Keratinocyte (primary cell): ENCODE results near the gene SUSD4. TPM values are rescaled to one million over a fixed set of nuclear protein-coding genes. Genes with fewer than 3 reads are reported as not detected.

Experiments
- DNase-seq: peaks from one replicate; pipeline ENCODE4 v3.0.0-alpha.2; 2011; ENCODE audit warnings: low read depth, missing footprints, low spot score
- FAIRE-seq: peaks from 2 replicates; lab custom pipeline; 2011; peaks lifted over from hg19 to GRCh38; lab: Jason Lieb, UNC
- H2AFZ ChIP-seq: 2 replicates; pipeline ENCODE4 v1.6.0; 2012; ENCODE audit warnings: low read length, control low read depth, inconsistent platforms; ENCODE audit not compliant: control insufficient read depth
- H3K27ac ChIP-seq: 2 replicates; pipeline ENCODE4 v1.5.1; 2011; ENCODE audit warnings: low read length; ENCODE audit not compliant: control insufficient read depth, insufficient read depth
- H3K27me3 ChIP-seq: 3 replicates; pipeline ENCODE4 v1.6.0; 2011; ENCODE audit warnings: low read length; ENCODE audit not compliant: control insufficient read depth, insufficient read depth; ENCODE audit errors: extremely low read depth
- H3K36me3 ChIP-seq, 2 experiments: 2 replicates in 1 of 2; 3 replicates in 1 of 2; pipeline ENCODE4 v1.5.1; 2011; ENCODE audit warnings: low read length in 2 of 2, mild to moderate bottlenecking in 1 of 2; ENCODE audit not compliant: control insufficient read depth in 2 of 2, insufficient read depth in 2 of 2; ENCODE audit errors: extremely low read depth in 1 of 2
- H3K4me1 ChIP-seq: 3 replicates; pipeline ENCODE4 v1.5.1; 2011; ENCODE audit warnings: low read length; ENCODE audit not compliant: control insufficient read depth, insufficient read depth; ENCODE audit errors: extremely low read depth
- H3K4me2 ChIP-seq: 3 replicates; pipeline ENCODE4 v1.6.0; 2011; ENCODE audit warnings: low read depth, low read length; ENCODE audit not compliant: control insufficient read depth, insufficient read depth; ENCODE audit errors: extremely low read depth
- H3K4me3 ChIP-seq, 3 experiments: fragments of 200-600 bp in 1 of 3; sonication (generic) in 1 of 3; 2 replicates in 2 of 3; 3 replicates in 1 of 3; pipeline ENCODE4 v1.5.1; 2011 to 2016; ENCODE audit warnings: low read length in 3 of 3, mild to moderate bottlenecking in 3 of 3, control low read depth in 2 of 3, inconsistent platforms in 1 of 3, low read depth in 1 of 3, mixed read lengths in 1 of 3, mixed run types in 1 of 3, moderate library complexity in 1 of 3; ENCODE audit not compliant: control insufficient read depth in 2 of 3, insufficient read depth in 2 of 3; ENCODE audit errors: extremely low read depth in 1 of 3
- H3K79me2 ChIP-seq: 2 replicates; pipeline ENCODE4 v1.6.0; 2012; ENCODE audit warnings: low read length; ENCODE audit not compliant: control insufficient read depth, insufficient read depth
- H3K9ac ChIP-seq: 3 replicates; pipeline ENCODE4 v1.6.0; 2011; ENCODE audit warnings: low read length; ENCODE audit not compliant: control insufficient read depth, insufficient read depth; ENCODE audit errors: extremely low read depth
- H3K9me1 ChIP-seq: 3 replicates; pipeline ENCODE4 v1.6.0; 2011; ENCODE audit warnings: low read length; ENCODE audit not compliant: control insufficient read depth, insufficient read depth; ENCODE audit errors: extremely low read depth
- H3K9me3 ChIP-seq: 2 replicates; pipeline ENCODE4 v1.5.1; 2012; ENCODE audit warnings: low read depth, low read length; ENCODE audit not compliant: control insufficient read depth
- H4K20me1 ChIP-seq: 3 replicates; pipeline ENCODE4 v1.6.0; 2011; ENCODE audit warnings: low read length; ENCODE audit not compliant: control insufficient read depth, insufficient read depth; ENCODE audit errors: extremely low read depth
- CTCF ChIP-seq, 3 experiments: IDR thresholded peaks in 1 of 3; conservative IDR thresholded peaks in 1 of 3; optimal IDR thresholded peaks in 1 of 3; 2 replicates in 2 of 3; 3 replicates in 1 of 3; pipeline versions ENCODE3 to v1.5.1; 2011; ENCODE audit warnings: low read length in 3 of 3, mild to moderate bottlenecking in 3 of 3, moderate library complexity in 2 of 3, control low read depth in 1 of 3, inconsistent platforms in 1 of 3; ENCODE audit not compliant: insufficient read depth in 2 of 3; ENCODE audit errors: extremely low read depth in 1 of 3
- EZH2 ChIP-seq: IDR thresholded peaks from one replicate; pipeline ENCODE4 v1.6.1; 2012; ENCODE audit warnings: inconsistent platforms, mild to moderate bottlenecking, low read length, moderate library complexity
- dilution Hi-C: fragments of 300-500 bp; cut with MboI; formaldehyde crosslinking; loops from one replicate; pipeline ENCODE4 v1.7.0; 2020; ENCODE audit warnings: low sequenced_read_pairs; ENCODE audit not compliant: extremely low pct_ligation_motif_present
- polyA plus RNA-seq, 5 experiments: library from polyadenylated mRNA; depleted of rRNA in 3 of 5; stranded (reverse) in 3 of 5; stranded (forward) in 1 of 5; unstranded in 1 of 5; fragments of >200 nt; gene quantifications; 1 replicate in 1 of 5; 2 replicates in 3 of 5; 3 replicates in 1 of 5; pipeline versions ENCODE4 v1.2.1 to v1.2.3, GENCODE V29; 2011 to 2012; ENCODE audit warnings: missing spikeins in 2 of 5, low read depth in 1 of 5, low replicate concordance in 1 of 5

The SUSD4 gene
- polyA plus RNA-seq, 1 donor (not counting 4 experiments of a cell fraction or from before 2014, with no cell fraction given), result 1.6 TPM

GRCh38 chr1:223347583-223347982 is 16.4 kb downstream of the SUSD4 start:
- Histone ChIP-seq H2AFZ (no peak overlapping the region), H3K36me3 (no peaks in the 10 kb centered on the region), H3K27ac (no peak overlapping the region), H3K4me2 (no peak overlapping the region), H3K4me3 (no peak overlapping the region), H3K79me2 (no peaks in the 10 kb centered on the region), H4K20me1 (no peaks in the 10 kb centered on the region), H3K9me3 (no peaks in the 10 kb centered on the region), H3K27me3 (no peaks in the 10 kb centered on the region), H3K9me1 (no peaks in the 10 kb centered on the region), H3K9ac (no peak overlapping the region), H3K4me1 (no peaks in the 10 kb centered on the region)
- no peak for DNase-seq
- no peak for FAIRE-seq
- dilution Hi-C loops, result no loop called here
- TF ChIP-seq EZH2, result no peak
- TF ChIP-seq CTCF (optimal IDR thresholded peaks at IDR 0.05 in 1 of 3, IDR thresholded peaks at IDR 0.05 in 1 of 3, conservative IDR thresholded peaks at IDR 0.05 in 1 of 3; ENCODE audit: extremely low read depth in 1 of 3, insufficient read depth in 2 of 3, low read length in 3 of 3), result no peak

- FAIRE-seq, result no peak
- dilution Hi-C loops, result no loop called here
- Histone ChIP-seq H4K20me1 (no peaks in the 10 kb centered on the region), H3K4me2 (no peak overlapping the region), H3K9me1 (no peaks in the 10 kb centered on the region), H3K9me3 (no peaks in the 10 kb centered on the region), H3K36me3 (no peaks in the 10 kb centered on the region), H3K4me3 (no peak overlapping the region), H3K27ac (no peak overlapping the region), H3K27me3 (peaks cover 4% of the 10 kb centered on the region), H3K79me2 (no peaks in the 10 kb centered on the region), H2AFZ (no peak overlapping the region), H3K9ac (no peak overlapping the region), H3K4me1 (no peaks in the 10 kb centered on the region)
- DNase-seq, result no peak
- TF ChIP-seq EZH2 (no peak), CTCF (optimal IDR thresholded peaks at IDR 0.05 in 1 of 3, IDR thresholded peaks at IDR 0.05 in 1 of 3, conservative IDR thresholded peaks at IDR 0.05 in 1 of 3; ENCODE audit: extremely low read depth in 1 of 3, insufficient read depth in 2 of 3, low read length in 3 of 3) (no peak)
These were observed 17.7 kb downstream of the SUSD4 start for GRCh38 chr1:223346311-223346710.
